ENCODE measurements around the gene GSTA2. TPM values are rescaled to one million over a fixed set of nuclear protein-coding genes. Genes with fewer than 3 reads are reported as not detected.

Gene GSTA2
- total and polyA plus RNA-seq, 2 of the 13 experiments (the other 11 are each of a cell fraction or from before 2014, with no cell fraction given) = 0.75 to 13.7 TPM

DNA sequence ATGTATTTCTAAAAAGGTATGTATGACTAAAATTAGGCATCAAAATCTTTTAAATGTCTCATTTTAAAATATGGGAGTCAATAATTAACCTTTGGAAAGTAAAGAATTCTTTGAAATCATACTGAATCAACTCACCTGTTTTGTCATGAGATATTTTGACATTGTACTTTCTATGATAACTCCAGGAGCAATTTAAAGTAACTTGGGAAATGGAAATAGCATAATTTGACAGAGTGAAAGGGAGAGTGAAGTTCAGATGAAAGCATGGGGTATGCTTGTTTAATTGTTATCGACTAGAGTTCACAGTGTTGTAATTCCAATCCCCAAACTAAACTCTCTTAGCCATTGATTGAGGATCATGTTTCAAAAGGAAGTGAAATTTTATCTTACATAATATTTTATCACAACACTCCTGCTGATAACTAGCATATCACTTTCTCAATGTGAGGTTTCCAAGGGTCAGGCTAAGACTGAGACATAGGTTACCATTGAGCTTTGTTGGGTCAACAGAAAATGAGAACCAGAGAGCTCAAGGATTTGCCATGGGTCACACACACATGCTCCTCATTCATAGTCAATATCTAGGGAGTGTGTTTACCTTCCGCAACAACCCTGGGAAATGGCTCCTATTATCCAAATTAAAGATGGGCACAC lies 38.0 kb upstream of the GSTA2 start (continued):
- no peak for TF ChIP-seq DMTF1 (CRISPR knock-in tag; IDR thresholded peaks at IDR 0.05)
- TF ChIP-seq CC2D1A (CRISPR knock-in tag; IDR thresholded peaks at IDR 0.05) = no peak
- TF ChIP-seq ZNF576 (CRISPR knock-in tag; IDR thresholded peaks at IDR 0.05) = no peak
- TF ChIP-seq, protein P1, sequence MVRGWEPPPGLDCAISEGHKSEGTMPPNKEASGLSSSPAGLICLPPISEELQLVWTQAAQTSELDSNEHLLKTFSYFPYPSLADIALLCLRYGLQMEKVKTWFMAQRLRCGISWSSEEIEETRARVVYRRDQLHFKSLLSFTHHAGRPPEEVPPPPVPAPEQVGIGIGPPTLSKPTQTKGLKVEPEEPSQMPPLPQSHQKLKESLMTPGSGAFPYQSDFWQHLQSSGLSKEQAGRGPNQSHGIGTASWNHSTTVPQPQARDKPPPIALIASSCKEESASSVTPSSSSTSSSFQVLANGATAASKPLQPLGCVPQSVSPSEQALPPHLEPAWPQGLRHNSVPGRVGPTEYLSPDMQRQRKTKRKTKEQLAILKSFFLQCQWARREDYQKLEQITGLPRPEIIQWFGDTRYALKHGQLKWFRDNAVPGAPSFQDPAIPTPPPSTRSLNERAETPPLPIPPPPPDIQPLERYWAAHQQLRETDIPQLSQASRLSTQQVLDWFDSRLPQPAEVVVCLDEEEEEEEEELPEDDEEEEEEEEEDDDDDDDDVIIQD (CRISPR knock-in tag; IDR thresholded peaks at IDR 0.05; ENCODE audit: low read depth) = peak; percentile 24; the same call in 1 of the 2 replicates
- TF ChIP-seq DNMT3B (CRISPR knock-in tag; conservative IDR thresholded peaks at IDR 0.05) = no peak
- no peak for TF ChIP-seq ZNF569 (CRISPR knock-in tag; IDR thresholded peaks at IDR 0.05; ENCODE audit: borderline replicate concordance)
- peak; percentile 67; the same call in 1 of the 2 replicates for TF ChIP-seq ARNTL (CRISPR knock-in tag; IDR thresholded peaks at IDR 0.05)
- TF ChIP-seq, protein P2, sequence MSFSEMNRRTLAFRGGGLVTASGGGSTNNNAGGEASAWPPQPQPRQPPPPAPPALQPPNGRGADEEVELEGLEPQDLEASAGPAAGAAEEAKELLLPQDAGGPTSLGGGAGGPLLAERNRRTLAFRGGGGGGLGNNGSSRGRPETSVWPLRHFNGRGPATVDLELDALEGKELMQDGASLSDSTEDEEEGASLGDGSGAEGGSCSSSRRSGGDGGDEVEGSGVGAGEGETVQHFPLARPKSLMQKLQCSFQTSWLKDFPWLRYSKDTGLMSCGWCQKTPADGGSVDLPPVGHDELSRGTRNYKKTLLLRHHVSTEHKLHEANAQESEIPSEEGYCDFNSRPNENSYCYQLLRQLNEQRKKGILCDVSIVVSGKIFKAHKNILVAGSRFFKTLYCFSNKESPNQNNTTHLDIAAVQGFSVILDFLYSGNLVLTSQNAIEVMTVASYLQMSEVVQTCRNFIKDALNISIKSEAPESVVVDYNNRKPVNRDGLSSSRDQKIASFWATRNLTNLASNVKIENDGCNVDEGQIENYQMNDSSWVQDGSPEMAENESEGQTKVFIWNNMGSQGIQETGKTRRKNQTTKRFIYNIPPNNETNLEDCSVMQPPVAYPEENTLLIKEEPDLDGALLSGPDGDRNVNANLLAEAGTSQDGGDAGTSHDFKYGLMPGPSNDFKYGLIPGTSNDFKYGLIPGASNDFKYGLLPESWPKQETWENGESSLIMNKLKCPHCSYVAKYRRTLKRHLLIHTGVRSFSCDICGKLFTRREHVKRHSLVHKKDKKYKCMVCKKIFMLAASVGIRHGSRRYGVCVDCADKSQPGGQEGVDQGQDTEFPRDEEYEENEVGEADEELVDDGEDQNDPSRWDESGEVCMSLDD (CRISPR knock-in tag; IDR thresholded peaks at IDR 0.05; ENCODE audit: borderline replicate concordance) = no peak
- TF ChIP-seq, protein P3, sequence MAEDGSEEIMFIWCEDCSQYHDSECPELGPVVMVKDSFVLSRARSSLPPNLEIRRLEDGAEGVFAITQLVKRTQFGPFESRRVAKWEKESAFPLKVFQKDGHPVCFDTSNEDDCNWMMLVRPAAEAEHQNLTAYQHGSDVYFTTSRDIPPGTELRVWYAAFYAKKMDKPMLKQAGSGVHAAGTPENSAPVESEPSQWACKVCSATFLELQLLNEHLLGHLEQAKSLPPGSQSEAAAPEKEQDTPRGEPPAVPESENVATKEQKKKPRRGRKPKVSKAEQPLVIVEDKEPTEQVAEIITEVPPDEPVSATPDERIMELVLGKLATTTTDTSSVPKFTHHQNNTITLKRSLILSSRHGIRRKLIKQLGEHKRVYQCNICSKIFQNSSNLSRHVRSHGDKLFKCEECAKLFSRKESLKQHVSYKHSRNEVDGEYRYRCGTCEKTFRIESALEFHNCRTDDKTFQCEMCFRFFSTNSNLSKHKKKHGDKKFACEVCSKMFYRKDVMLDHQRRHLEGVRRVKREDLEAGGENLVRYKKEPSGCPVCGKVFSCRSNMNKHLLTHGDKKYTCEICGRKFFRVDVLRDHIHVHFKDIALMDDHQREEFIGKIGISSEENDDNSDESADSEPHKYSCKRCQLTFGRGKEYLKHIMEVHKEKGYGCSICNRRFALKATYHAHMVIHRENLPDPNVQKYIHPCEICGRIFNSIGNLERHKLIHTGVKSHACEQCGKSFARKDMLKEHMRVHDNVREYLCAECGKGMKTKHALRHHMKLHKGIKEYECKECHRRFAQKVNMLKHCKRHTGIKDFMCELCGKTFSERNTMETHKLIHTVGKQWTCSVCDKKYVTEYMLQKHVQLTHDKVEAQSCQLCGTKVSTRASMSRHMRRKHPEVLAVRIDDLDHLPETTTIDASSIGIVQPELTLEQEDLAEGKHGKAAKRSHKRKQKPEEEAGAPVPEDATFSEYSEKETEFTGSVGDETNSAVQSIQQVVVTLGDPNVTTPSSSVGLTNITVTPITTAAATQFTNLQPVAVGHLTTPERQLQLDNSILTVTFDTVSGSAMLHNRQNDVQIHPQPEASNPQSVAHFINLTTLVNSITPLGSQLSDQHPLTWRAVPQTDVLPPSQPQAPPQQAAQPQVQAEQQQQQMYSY (CRISPR knock-in tag; IDR thresholded peaks at IDR 0.05) = no peak
- TF ChIP-seq HIVEP1 (CRISPR knock-in tag; IDR thresholded peaks at IDR 0.05) = no peak
- TF ChIP-seq ZNF772 (CRISPR knock-in tag; IDR thresholded peaks at IDR 0.05) = no peak; the same call in 1 of the 2 replicates
- no peak for TF ChIP-seq RBAK (CRISPR knock-in tag; IDR thresholded peaks at IDR 0.05)
- TF ChIP-seq ELF4 (CRISPR knock-in tag; IDR thresholded peaks at IDR 0.05; ENCODE audit: borderline replicate concordance) = no peak
- no peak for TF ChIP-seq MXD3 (CRISPR knock-in tag; IDR thresholded peaks at IDR 0.05)
- no peak for TF ChIP-seq CCAR2 (optimal IDR thresholded peaks at IDR 0.05; ENCODE audit: low read depth, low read length)
- TF ChIP-seq ZNF547 (CRISPR knock-in tag; IDR thresholded peaks at IDR 0.05) = no peak
- no peak for TF ChIP-seq ZSCAN31 (CRISPR knock-in tag; IDR thresholded peaks at IDR 0.05; ENCODE audit: low read depth)
- TF ChIP-seq PHF20 (CRISPR knock-in tag; IDR thresholded peaks at IDR 0.05) = no peak
